Mucosa of descending colon (tissue), 3 donors: ENCODE results near the gene ESRRB. TPM values are rescaled to one million over a fixed set of nuclear protein-coding genes. Genes with fewer than 3 reads are reported as not detected.

ENCODE experiments used
- ATAC-seq: fragments of 200-7000 bp; cut with Tn5 transposase; one replicate; pipeline ENCODE4 v1.9.1; 2020; ENCODE audit warnings: mild to moderate bottlenecking, moderate library complexity
- DNase-seq, 3 donors: peaks; one replicate each; pipeline ENCODE4 v3.0.0-alpha.2; 2020
- H3K36me3 ChIP-seq: fragments of 200-600 bp; one replicate; pipeline ENCODE4 v1.8.0; 2021; ENCODE audit warnings: low read depth, mild to moderate bottlenecking
- H3K4me1 ChIP-seq: fragments of 200-600 bp; one replicate; pipeline ENCODE4 v1.8.0; 2021; ENCODE audit warnings: low read depth, mild to moderate bottlenecking
- H3K4me3 ChIP-seq: fragments of 200-600 bp; one replicate; pipeline ENCODE4 v1.8.0; 2021; ENCODE audit warnings: mild to moderate bottlenecking
- H3K9me3 ChIP-seq: fragments of 200-600 bp; one replicate; pipeline ENCODE4 v1.8.0; 2021; ENCODE audit warnings: mild to moderate bottlenecking
- CTCF ChIP-seq: fragments of 200-600 bp; IDR thresholded peaks from one replicate; pipeline ENCODE4 v1.8.0; 2022; ENCODE audit warnings: antibody characterized with exemption, mild to moderate bottlenecking
- intact Hi-C, 2 donors: fragments of 100-400 bp; cut with DNase I in 1 of 2; cut with micrococcal nuclease in 1 of 2; formaldehyde crosslinking; loops; one replicate each; pipeline versions ENCODE4 v1.11.0 to v1.11.1; 2022; cut with DNase I, micrococcal nuclease
- total RNA-seq, 3 donors: library from RNA; stranded (reverse); fragmentation: NEBNext Ultra II Directional in 2 of 3; extraction: Animal tissue kit (Norgen Biotek cat#: 25700) in 2 of 3; gene quantifications; one replicate each; pipeline versions ENCODE4 v1.2.1 to v1.2.4, GENCODE V29; 2021 to 2023
- donor health status: DM: no; HTN: no; CAD: no; lungs with moderate emphysema.
- donor health status: DM: no; HTN: no; CAD: no.
- donor health status: DM: no; HTN: yes; CAD: no.

Gene ESRRB
- total RNA-seq, 3 donors from 2014 or later, result 0.14 to 0.32 TPM; not detected in 1

GRCh38 chr14:76432827-76433752 is 57.2 kb downstream of the ESRRB start:
- no peaks in the 10 kb centered on the region for H3K4me1 ChIP-seq
- no peak for TF ChIP-seq CTCF
- H3K36me3 ChIP-seq, result no peaks in the 10 kb centered on the region
- no peak for ATAC-seq
- H3K9me3 ChIP-seq, result no peaks in the 10 kb centered on the region
- no peak for DNase-seq
- H3K4me3 ChIP-seq, result no peak overlapping the region
- intact Hi-C loops, result no loop called here

- Histone ChIP-seq H3K36me3 (no peaks in the 10 kb centered on the region), H3K9me3 (no peaks in the 10 kb centered on the region), H3K4me3 (no peak overlapping the region), H3K4me1 (no peaks in the 10 kb centered on the region)
- intact Hi-C loops, result no loop called here
- no peak for TF ChIP-seq CTCF
- no peak for DNase-seq
- no peak for ATAC-seq
Observed at GRCh38 chr14:76434220-76434619, 58.3 kb downstream of the ESRRB start.

DNA sequence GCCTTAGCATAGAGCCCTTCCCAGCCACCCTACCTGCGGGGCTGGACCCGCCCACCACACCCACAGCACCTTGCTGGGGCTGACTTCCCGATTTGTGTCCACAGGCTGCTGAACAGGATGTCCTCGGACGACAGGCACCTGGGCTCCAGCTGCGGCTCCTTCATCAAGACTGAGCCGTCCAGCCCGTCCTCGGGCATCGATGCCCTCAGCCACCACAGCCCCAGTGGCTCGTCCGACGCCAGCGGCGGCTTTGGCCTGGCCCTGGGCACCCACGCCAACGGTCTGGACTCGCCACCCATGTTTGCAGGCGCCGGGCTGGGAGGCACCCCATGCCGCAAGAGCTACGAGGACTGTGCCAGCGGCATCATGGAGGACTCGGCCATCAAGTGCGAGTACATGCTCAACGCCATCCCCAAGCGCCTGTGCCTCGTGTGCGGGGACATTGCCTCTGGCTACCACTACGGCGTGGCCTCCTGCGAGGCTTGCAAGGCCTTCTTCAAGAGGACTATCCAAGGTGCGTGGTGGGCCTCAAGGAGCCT is 63.4 kb downstream of the ESRRB start:
- Histone ChIP-seq H3K36me3 (no peaks in the 10 kb centered on the region), H3K4me3 (no peak overlapping the region), H3K4me1 (no peaks in the 10 kb centered on the region), H3K9me3 (no peaks in the 10 kb centered on the region)
- ATAC-seq (no peak), DNase-seq (no peak)
- no peak for TF ChIP-seq CTCF
- intact Hi-C loops, result no loop called here

DNA sequence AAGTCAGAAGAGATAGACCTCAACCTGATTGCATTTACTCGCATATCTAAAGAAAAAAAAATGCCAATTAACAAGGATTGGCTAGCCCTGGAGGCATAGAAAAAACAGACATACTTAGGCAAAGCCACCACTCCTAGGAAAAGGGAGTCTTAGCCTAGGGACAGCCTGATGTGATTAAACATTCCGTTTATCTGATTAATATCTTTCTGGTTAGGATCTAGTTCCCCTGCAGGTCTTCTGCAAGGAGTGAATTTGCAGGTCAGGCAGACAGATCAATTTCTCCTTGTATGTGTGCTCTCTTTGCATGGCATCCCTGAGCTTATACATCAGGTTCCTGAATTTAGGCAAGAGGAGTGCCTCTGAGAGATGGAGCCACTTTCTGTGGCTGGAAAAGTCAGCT is 70.5 kb downstream of the ESRRB start:
- no peak overlapping the region for H3K4me3 ChIP-seq
- no peak for TF ChIP-seq CTCF
- H3K36me3 ChIP-seq, result no peaks in the 10 kb centered on the region
- H3K4me1 ChIP-seq, result no peaks in the 10 kb centered on the region
- ATAC-seq (no peak), DNase-seq (no peak)
- intact Hi-C loops, result no loop called here
- no peaks in the 10 kb centered on the region for H3K9me3 ChIP-seq

DNA sequence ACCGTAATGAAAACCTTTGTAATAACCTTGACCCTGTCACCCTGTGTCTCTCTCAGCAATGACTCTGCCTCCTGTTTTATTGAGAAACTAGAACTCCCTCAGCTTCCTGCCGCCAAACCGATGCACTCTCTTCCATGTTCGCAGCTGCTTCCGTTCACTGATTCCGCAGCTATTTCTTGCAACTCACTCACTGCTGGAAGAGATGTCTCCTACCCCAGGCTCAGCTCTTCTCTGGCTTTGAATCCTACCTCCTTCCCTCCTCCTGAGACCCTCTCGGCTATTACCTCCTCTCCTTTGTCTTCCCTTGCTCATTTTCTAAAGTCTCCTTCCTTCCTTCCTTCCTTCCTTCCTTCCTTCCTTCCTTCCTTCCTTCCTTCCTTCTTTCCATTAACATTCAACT is 71.0 kb downstream of the ESRRB start:
- Histone ChIP-seq H3K4me1 (no peaks in the 10 kb centered on the region), H3K9me3 (no peaks in the 10 kb centered on the region), H3K36me3 (no peaks in the 10 kb centered on the region), H3K4me3 (no peak overlapping the region)
- intact Hi-C loops, result no loop called here
- TF ChIP-seq CTCF, result no peak
- no peak for DNase-seq
- ATAC-seq, result no peak
